GM18870 (cell line): Measurements from ENCODE around the gene ZMYND10.
"Not testable (repeated sequence)": the region's sequence is repeated elsewhere in the genome, so short reads cannot be mapped to it uniquely, and the experiment has no call there.

Experiments
- ATAC-seq: cut with Tn5 transposase; IDR thresholded peaks from one replicate; pipeline ENCODE4 v1.9.1; 2021; ENCODE audit warnings: moderate library complexity; ENCODE audit not compliant: unreplicated experiment

The ZMYND10 gene

DNA sequence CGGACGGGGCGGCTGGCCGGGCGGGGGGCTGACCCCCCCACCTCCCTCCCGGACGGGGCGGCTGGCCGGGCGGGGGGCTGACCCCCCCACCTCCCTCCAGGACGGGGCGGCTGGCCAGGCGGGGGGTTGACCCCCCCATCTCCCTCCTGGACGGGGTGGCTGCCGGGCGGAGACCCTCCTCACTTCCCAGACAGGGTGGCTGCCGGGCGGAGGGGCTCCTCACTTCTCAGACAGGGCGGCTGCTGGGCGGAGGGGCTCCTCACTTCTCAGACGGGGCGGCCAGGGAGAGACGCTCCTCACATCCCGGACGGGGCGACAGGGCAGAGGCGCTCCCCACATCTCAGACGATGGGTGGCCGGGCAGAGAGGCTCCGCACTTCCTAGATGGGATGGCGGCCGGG is 33.5 kb downstream of the ZMYND10 start:
- ATAC-seq, result not testable (repeated sequence)

- ATAC-seq, result no peak
Observed at GRCh38 chr3:50304601-50305000, 40.9 kb downstream of the ZMYND10 start.

GRCh38 chr3:50303013-50303815 is 42.3 kb downstream of the ZMYND10 start, which contains the start of gene HYAL1:
Gene HYAL1 (minus strand): TSS chr3:50303574. CDS start chr3:50302956, 618 bp downstream.
- no peak for ATAC-seq

- ATAC-seq, result no peak
Observed at GRCh38 chr3:50302095-50303012, 43.2 kb downstream of the ZMYND10 start.

- ATAC-seq, result no peak
Observed at GRCh38 chr3:50300681-50301254, 44.8 kb downstream of the ZMYND10 start.

DNA sequence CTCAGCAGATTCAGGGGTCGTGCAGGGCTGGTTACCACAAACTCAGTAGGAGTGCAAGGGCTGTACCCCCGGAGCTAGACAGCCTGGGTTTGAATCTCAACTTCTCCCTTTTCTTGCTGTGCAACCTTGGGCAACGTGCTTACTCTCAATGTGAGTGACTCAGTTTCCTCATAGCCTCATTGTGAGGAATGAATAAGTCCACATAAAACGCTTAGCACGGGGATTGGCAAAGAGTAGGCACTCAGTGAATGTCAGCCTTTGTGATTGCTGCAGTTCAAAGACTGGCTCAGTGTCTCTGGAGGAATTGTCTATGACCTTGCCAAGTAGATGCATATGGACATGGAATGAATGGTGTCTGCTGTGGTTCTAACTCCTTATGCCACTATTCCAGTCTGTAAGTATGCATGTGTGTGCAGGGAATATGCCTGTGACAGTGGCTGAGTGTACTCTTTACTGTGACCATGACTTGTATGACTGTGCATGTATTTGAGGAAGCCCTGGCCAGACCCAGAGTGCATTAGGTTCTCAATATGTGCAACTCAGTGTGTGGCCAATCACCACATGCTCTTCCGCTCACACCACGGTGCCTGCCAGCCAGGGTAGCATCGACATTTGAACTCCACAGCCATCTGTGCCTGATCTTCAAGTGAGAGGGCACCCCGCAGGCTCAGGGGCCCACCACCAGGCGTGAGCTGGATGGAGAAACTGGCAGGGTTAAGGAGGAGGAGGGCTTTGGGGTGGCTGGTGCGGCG is 45.4 kb downstream of the ZMYND10 start:
- ATAC-seq, result no peak

DNA sequence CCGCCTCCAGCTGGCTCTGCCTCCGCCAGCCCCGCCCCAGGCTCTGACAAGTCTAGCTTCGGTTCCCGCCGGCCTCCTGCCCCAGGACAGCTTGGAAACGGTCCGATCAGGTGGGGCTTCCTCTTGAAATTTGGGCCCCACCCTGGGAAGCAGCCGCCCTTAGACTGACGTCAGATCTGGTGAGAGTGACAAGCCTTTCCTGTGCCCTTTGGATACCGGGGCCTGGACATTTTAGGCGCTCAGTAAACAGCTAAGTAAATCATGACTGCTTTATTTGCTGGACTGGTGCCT is 45.9 kb downstream of the ZMYND10 start:
- ATAC-seq, result no peak

DNA sequence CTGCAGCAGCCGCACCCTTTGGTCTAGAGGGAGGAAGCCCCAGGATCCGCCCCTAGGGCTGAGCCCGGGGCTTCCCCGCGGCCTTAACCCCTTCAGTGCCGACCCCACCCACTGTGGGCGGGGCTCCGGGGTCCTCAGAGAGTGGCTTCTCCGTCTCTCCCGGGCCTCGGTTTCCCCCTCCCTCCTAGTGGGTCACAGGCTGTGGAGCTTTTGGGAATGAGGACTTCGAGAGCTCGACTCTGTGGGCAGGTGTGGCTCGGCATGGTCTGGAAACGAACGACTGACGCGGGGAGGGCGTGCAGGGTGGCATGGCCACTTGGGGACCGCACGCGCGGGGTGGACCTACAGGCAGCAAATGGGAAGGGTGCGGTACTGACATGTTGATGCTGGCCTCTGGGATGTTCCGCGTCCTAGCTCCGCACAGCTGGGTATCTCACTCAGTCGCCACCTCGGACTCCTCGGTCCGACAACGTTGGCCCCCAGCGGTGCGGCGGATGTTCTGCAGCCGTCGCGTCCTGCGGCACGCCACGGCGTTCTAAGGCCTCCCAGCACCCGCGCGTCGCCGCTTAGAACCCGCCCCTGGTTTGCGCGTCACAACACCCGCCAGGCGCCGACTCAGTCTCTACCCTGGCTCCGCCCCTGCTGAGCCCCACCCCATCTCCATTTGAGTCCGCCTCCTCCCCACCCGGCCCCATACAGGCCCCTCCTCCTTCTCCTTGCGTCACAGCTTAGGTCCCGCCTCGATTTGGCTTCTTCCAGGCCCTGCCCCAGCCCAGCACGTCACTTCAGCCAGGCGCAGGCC is 46.5 kb downstream of the ZMYND10 start, which contains the start of the genes HYAL3 and NAA80:
TSS of gene HYAL3 (minus strand) at position 570 of the 802 bp plus-strand sequence. CDS start 3,803 bp downstream, outside the sequence.
TSS of gene NAA80 (minus strand) at position 570 of the 802 bp plus-strand sequence. CDS start 1,942 bp downstream, outside the sequence.
- peak; percentile 63 for ATAC-seq

DNA sequence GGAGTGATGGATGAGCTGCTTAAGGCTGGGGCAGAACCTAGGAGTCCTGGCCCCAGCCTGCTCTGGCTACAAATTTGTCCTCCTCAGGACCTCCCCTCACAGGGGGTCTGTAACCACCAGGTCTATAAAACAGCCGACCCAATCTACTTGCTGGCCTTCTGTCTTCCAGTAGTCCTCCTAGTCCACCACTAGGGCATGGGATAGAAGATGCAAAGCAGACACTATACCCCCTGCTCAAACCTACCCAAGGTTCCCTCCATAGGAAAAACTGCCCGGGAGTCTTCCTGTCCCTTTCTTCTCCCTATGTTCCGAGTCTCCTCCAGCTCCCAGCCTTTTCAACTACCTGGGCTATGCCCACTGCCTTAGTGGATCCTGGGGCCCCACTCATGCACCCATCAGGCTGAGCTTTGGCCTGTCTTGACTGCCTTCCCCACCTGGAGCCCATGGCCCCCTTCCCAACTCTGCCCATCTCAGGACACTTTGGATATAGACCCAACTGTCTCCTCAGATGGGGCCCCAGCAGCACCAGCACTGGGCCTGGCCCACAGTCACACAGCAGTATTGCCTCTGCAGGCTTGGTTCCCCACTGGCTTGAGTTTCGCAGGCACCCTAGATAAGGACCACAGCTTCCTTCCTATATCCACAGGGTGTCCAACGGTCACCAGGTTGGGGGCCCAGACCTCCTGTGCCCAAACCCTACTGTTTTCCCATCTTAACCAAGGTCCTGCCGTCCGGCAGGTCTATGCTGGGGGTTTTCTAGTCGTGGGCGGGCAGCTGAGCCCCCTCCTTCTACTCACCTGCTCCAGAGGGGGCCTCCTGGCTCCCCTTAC is 47.4 kb downstream of the ZMYND10 start:
- ATAC-seq, result no peak

DNA sequence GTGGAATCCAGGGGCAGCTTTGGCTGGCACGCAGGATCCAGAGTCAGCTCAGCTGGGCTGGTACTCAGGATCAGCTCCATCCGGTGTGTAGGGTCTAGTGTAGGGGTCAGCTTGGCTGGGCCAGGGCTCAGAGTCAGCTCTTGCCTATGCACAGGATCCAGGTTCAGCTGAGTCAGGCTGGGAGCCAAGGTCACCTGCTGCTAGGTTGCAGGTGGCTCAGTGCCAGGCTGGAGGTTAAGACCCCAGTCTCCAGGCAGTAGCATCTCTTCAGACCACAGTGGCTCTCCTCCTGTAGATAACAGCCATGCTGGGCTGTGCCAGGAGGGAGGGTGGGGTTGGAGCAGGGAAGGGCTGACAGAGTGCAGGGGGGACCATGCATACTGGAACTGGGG is 48.2 kb downstream of the ZMYND10 start:
- no peak for ATAC-seq

- no peak for ATAC-seq
Observed at GRCh38 chr3:50296721-50297383, 48.7 kb downstream of the ZMYND10 start.

GRCh38 chr3:50295553-50296431 is 49.7 kb downstream of the ZMYND10 start:
- ATAC-seq, result no peak

DNA sequence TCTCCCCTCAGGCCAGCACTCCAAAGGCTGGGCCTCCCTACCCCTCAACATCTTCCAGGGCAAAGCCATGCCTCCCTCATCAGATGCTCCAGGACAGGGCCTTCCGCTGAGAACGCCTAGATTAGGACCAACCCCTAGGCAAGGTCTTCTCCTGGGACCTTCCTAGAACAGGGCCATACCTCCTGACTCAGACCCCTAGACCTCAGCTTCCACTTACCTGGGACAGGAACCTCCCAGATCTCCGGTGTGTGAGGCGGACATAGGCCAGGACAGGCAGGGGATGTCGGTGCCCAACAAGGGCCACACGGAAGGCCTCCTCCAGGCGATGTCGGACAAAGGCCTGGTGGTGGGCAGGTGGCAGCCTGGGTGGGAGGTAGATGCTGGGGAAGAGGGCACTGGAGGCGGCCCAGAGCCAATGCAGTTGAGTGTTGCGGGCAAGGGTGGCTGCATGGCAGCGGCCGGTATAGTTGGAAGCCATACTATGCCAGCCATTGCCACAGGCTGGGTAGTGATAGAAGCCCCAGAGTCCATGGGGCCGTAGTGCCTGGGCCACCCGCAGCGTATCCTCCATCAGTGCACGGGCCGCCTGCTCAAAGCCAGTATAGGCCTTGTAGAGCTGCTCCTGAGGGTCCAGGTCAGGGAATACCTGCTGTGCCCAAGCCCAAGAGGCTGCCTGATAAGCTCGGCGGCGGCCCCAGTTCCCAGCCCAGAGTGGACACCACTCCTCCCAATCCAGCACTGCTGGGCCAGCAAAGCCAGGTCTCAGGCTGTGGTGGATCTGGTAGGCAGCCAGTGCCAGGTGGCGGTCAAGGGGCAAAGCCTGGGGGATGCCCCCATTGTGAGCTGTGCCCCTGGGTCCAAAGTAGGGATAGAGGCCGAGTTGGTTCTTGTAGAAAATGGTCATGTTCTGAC is 50.8 kb downstream of the ZMYND10 start:
- no peak for ATAC-seq

GRCh38 chr3:50294089-50294488 is 51.4 kb downstream of the ZMYND10 start:
- no peak for ATAC-seq

DNA sequence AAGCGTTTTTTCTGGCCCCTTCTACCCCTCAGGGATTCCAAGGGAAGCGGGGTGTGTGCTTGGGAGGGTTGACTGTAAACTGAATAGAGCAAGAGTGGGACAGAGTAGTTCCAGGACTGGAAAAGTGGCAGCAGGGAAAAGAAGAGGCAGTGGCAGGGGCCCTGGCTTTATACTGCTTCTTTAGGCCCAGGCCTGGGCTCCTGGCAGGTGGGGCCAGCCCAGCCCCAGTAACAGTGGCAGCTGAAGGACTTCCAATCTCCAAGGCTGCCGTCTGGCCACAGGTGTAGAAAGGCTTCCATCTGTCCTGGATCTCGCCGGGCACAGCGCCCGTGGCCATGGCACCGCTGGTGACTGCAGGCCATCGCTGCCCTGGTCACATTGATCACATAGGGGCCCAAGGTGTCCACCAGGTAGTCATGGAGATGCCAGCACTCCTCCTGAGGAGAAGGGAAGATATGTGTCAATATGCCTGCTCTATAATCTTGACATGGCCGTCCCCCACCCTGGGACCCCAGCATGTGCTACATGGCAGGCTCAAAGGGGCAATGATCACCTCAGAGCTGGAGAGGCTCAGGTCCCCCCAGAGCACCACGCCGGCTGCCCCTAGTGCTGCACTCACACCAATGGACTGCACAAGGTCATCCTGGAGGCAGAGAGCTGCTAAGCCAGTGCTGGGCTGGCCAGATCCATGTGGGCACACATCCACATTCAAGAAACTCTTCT is 52.3 kb downstream of the ZMYND10 start:
- ATAC-seq, result no peak
